GM12878 (cell line): ENCODE results near the gene ENOX1.

Source experiments
- E4F1 ChIP-seq: fragments of 450-650 bp; IDR thresholded peaks from 2 replicates; pipeline ENCODE4 v1.6.1; 2018; ENCODE audit warnings: borderline replicate concordance, mild to moderate bottlenecking; ENCODE audit not compliant: partially characterized antibody
- POLR2A ChIP-seq: IDR thresholded peaks from 2 replicates; pipeline ENCODE4 v1.6.1; 2011; ENCODE audit warnings: low read depth, mild to moderate bottlenecking, low read length
- YY1 ChIP-seq: IDR thresholded peaks from 2 replicates; pipeline ENCODE4 v1.6.1; 2011; ENCODE audit warnings: low read depth, mild to moderate bottlenecking, low read length

GRCh38 chr13:43368003-43368402 lies 418.8 kb downstream of the ENOX1 start:
- TF ChIP-seq E4F1 (no peak), YY1 (no peak), POLR2A (no peak)
